Measurements from ENCODE around the gene ANKS1B. TPM values are rescaled to one million over a fixed set of nuclear protein-coding genes. Genes with fewer than 3 reads are reported as not detected.

The ANKS1B gene
- total RNA-seq, 2 donors from 2014 or later = 45.5 to 65.9 TPM

GRCh38 chr12:99049774-99050173 lies 935.0 kb downstream of the ANKS1B start:
- Histone ChIP-seq H3K36me3 (no peaks in the 10 kb centered on the region), H3K4me1 (ENCODE audit: control insufficient read depth in 1 of 2, low read depth in 2 of 2) (no peaks in the 10 kb centered on the region), H3K4me3 (no peak overlapping the region), H3K27me3 (replicated peaks; ENCODE audit: insufficient read depth) (no peaks in the 10 kb centered on the region), H3K27ac (no peak overlapping the region), H3K9me3 (peaks cover 10% of the 10 kb centered on the region)
- no peak for TF ChIP-seq CTCF (IDR thresholded peaks at IDR 0.05)
- DNase-seq (ENCODE audit: low spot score) (no peak), ATAC-seq (ENCODE audit: insufficient number of reproducible peaks, low FRiP score, low read depth) (no peak)

- DNase-seq (ENCODE audit: low spot score) = no peak
- no peak for TF ChIP-seq CTCF (IDR thresholded peaks at IDR 0.05)
- Histone ChIP-seq H3K27me3 (replicated peaks; ENCODE audit: insufficient read depth) (no peaks in the 10 kb centered on the region), H3K27ac (no peak overlapping the region), H3K9me3 (peaks cover 10% of the 10 kb centered on the region), H3K36me3 (no peaks in the 10 kb centered on the region), H3K4me3 (no peak overlapping the region), H3K4me1 (ENCODE audit: control insufficient read depth in 1 of 2, low read depth in 2 of 2) (no peaks in the 10 kb centered on the region)
- ATAC-seq (ENCODE audit: insufficient number of reproducible peaks, low FRiP score, low read depth) = no peak
Observed at GRCh38 chr12:99045158-99045557, 939.6 kb downstream of the ANKS1B start.

GRCh38 chr12:99043319-99043914 lies 941.3 kb downstream of the ANKS1B start:
- H3K36me3 ChIP-seq = no peaks in the 10 kb centered on the region
- no peak overlapping the region for H3K4me3 ChIP-seq
- peak; percentile 80 for TF ChIP-seq CTCF (IDR thresholded peaks at IDR 0.05)
- H3K27me3 ChIP-seq (replicated peaks; ENCODE audit: insufficient read depth) = no peaks in the 10 kb centered on the region
- H3K27ac ChIP-seq = no peak overlapping the region
- no peaks in the 10 kb centered on the region for H3K4me1 ChIP-seq (ENCODE audit: control insufficient read depth in 1 of 2, low read depth in 2 of 2)
- no peak for ATAC-seq (ENCODE audit: insufficient number of reproducible peaks, low FRiP score, low read depth)
- peaks cover 10% of the 10 kb centered on the region for H3K9me3 ChIP-seq
- DNase-seq (ENCODE audit: low spot score) = no peak

GRCh38 chr12:99042226-99042625 lies 942.5 kb downstream of the ANKS1B start:
- ATAC-seq (ENCODE audit: insufficient number of reproducible peaks, low FRiP score, low read depth) = no peak
- H3K27me3 ChIP-seq (replicated peaks; ENCODE audit: insufficient read depth) = no peaks in the 10 kb centered on the region
- H3K4me3 ChIP-seq = no peak overlapping the region
- no peaks in the 10 kb centered on the region for H3K4me1 ChIP-seq (ENCODE audit: control insufficient read depth in 1 of 2, low read depth in 2 of 2)
- peaks cover 4% of the 10 kb centered on the region for H3K9me3 ChIP-seq
- no peaks in the 10 kb centered on the region for H3K36me3 ChIP-seq
- H3K27ac ChIP-seq = no peak overlapping the region
- DNase-seq (ENCODE audit: low spot score) = no peak
- no peak for TF ChIP-seq CTCF (IDR thresholded peaks at IDR 0.05)

GRCh38 chr12:99039367-99040120 lies 945.2 kb downstream of the ANKS1B start:
- Histone ChIP-seq H3K27ac (no peak overlapping the region), H3K27me3 (replicated peaks; ENCODE audit: insufficient read depth) (no peaks in the 10 kb centered on the region), H3K4me3 (no peak overlapping the region), H3K36me3 (no peaks in the 10 kb centered on the region), H3K9me3 (no peaks in the 10 kb centered on the region), H3K4me1 (ENCODE audit: control insufficient read depth in 1 of 2, low read depth in 2 of 2) (no peaks in the 10 kb centered on the region)
- DNase-seq (ENCODE audit: low spot score) (no peak), ATAC-seq (ENCODE audit: insufficient number of reproducible peaks, low FRiP score, low read depth) (no peak)
- TF ChIP-seq CTCF (IDR thresholded peaks at IDR 0.05) = no peak
